ENCODE data around the gene MRTFB. TPM values are rescaled to one million over a fixed set of nuclear protein-coding genes. Genes with fewer than 3 reads are reported as not detected.
"Not testable (repeated sequence)": the region's sequence is repeated elsewhere in the genome, so short reads cannot be mapped to it uniquely, and the experiment has no call there.

MRTFB gene
- total RNA-seq (2014; rRNA removed; shearing (Covaris generic); ENCODE audit: low replicate concordance): 1.9 and 7.7 TPM in 2 replicates

DNA sequence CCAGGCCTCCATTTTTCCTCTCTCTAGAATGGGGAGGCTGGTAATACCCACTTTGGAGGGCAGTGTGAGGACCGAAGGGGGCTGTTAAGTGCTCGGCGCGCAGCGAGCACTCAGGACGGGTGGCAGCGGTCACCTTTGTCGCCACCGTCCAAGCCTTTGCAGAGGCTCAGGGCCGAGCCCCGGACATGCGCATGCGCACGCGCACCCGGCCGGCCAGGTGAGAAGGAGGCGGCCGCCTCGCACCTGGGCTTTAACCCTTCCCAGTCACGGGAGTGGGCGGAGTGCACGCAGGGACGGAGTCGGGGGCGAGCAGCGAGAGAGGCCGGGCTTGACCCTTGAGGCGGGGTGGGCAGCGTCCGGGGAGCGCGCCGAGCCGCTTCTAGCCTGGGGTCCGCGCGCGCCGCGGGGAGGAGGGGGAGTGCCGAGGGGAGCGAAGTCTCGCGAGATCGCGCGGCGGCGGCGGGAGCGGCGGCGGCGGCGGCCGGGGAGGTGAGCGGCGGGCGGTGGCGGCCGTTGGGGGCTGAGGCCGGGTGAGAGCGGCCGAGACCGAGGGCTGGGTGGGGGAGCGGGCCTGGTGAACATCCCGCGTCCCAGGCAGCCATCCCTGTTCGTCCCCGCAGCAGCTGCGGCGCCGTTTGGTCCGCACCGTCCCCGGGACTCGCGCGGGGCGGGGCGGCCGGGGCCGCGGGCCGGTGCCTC is at the start of gene MRTFB:
MRTFB (plus strand) TSS at position 443 of the 699 bp plus-strand sequence. CDS start 69,288 bp downstream, outside the sequence.
- DNase-seq (ENCODE audit: low read depth): peak; percentile 79
- in situ Hi-C loops (cut with HindIII; ENCODE audit: low pct_unique_long_range_greater_than_20kb, low sequenced_read_pairs): no loop called here

DNA sequence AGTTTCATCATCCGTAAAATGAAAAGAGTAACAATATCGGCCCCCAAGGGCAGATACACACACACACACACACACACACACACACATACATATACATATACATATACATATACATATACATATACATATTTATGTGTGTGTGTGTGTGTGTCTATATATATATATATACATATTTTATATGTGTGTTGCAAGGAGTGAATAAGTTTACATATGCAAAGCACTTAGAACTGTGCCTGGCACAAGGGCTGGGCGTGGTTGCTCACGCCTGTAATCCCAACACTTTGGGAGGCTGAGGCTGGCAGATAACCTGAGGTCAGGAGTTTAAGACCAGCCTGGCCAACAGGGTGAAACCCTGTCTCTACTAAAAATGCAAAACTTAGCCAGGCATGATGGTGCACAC is 47.6 kb upstream of the MRTFB start:
- DNase-seq (ENCODE audit: low read depth); in situ Hi-C loops (cut with HindIII; ENCODE audit: low pct_unique_long_range_greater_than_20kb, low sequenced_read_pairs): not testable (repeated sequence)

DNA sequence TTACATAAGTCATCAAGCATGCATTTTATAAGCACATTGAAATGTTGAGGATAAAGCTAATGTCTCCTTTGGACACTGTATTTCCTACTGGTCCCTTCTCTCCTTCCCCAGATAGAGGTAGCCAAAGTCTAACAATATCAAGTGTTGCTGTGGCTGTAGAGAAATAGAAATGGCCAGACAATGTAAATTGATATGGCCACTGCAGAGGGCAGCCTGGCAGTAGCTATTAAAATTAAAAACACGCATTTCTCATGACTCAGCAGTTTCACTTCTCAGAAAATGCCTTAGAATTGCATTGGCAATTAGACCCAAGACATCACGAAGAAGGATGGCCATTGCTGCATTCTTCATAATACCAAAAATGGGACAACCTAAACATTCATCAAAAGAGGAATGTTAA is 46.8 kb upstream of the MRTFB start:
- in situ Hi-C loops (cut with HindIII; ENCODE audit: low pct_unique_long_range_greater_than_20kb, low sequenced_read_pairs): no loop called here
- DNase-seq (ENCODE audit: low read depth): peak; percentile 17

GRCh38 chr16:14026572-14027285 is 44.4 kb upstream of the MRTFB start:
- DNase-seq (ENCODE audit: low read depth): no peak
- in situ Hi-C loops (cut with HindIII; ENCODE audit: low pct_unique_long_range_greater_than_20kb, low sequenced_read_pairs): no loop called here

DNA sequence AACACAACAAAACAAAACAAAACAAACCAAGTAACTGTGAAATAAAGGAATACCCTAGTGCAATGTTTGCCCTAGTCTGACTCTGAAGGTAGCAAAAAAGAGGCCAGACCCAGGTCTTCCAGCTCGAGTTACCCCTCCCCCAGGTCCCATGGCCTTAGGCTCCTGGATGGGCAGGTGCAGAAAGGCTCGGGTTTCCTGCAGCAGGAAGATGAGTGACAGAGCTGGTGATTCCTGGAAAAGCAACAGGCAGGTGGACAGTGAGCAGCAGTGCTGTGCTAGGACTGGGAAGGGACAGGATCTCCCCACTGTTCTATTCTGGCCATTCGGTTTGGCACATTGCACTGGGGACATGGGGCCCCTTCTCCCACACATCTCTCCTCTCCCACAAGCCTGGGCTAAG is 42.9 kb upstream of the MRTFB start:
- DNase-seq (ENCODE audit: low read depth): no peak
- in situ Hi-C loops (cut with HindIII; ENCODE audit: low pct_unique_long_range_greater_than_20kb, low sequenced_read_pairs): no loop called here

DNA sequence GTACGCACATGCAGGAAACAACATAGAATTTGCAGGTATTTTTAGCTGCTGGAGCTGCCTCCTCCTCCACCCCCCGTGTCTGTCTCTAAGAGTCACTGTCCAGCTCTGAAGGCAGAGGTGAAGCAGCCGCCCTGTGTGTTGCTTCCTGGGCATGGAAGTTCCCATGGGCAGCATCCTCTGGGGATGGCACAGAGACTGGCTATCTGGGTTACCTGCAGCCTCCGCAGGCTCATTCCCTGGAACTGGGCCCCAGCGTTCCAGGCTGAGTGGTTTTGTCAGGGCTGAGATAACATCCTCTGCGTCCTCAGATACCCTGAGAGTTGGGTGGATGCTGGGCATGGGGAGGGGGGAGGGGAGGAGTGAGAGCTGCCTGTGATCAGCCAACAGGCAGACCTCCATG is 41.5 kb upstream of the MRTFB start:
- DNase-seq (ENCODE audit: low read depth): no peak
- in situ Hi-C loops (cut with HindIII; ENCODE audit: low pct_unique_long_range_greater_than_20kb, low sequenced_read_pairs): no loop called here

GRCh38 chr16:14035092-14035491 is 36.0 kb upstream of the MRTFB start:
- in situ Hi-C loops (cut with HindIII; ENCODE audit: low pct_unique_long_range_greater_than_20kb, low sequenced_read_pairs): no loop called here
- no peak for DNase-seq (ENCODE audit: low read depth)

- in situ Hi-C loops (cut with HindIII; ENCODE audit: low pct_unique_long_range_greater_than_20kb, low sequenced_read_pairs): no loop called here
- no peak for DNase-seq (ENCODE audit: low read depth)
Observed at GRCh38 chr16:14036889-14037288, 34.2 kb upstream of the MRTFB start.

DNA sequence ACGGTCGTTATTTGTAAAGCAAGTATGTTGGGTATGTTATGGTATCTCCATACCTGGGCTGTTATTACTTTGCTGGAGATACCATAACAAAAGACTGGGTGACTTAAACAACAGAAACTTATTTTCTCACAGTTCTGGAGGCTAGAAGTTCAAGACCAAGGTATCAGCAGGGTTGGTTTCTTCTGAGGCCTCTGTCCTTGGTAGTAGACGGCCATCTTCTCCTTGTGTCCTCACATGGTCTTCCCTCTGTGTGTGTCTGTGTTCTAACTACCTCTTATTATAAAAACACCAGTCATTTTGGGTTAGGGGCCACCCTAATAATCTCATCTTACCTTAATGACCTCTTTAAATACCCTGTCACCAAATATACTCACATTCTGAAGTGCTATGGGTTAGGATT is 33.2 kb upstream of the MRTFB start:
- in situ Hi-C loops (cut with HindIII; ENCODE audit: low pct_unique_long_range_greater_than_20kb, low sequenced_read_pairs): no loop called here
- DNase-seq (ENCODE audit: low read depth): no peak

GRCh38 chr16:14041164-14041563 is 30.0 kb upstream of the MRTFB start:
- DNase-seq (ENCODE audit: low read depth): no peak
- in situ Hi-C loops (cut with HindIII; ENCODE audit: low pct_unique_long_range_greater_than_20kb, low sequenced_read_pairs): no loop called here

GRCh38 chr16:14042706-14043105 is 28.4 kb upstream of the MRTFB start:
- in situ Hi-C loops (cut with HindIII; ENCODE audit: low pct_unique_long_range_greater_than_20kb, low sequenced_read_pairs): no loop called here
- DNase-seq (ENCODE audit: low read depth): no peak

GRCh38 chr16:14043278-14043677 is 27.8 kb upstream of the MRTFB start:
- in situ Hi-C loops (cut with HindIII; ENCODE audit: low pct_unique_long_range_greater_than_20kb, low sequenced_read_pairs): no loop called here
- no peak for DNase-seq (ENCODE audit: low read depth)

- no peak for DNase-seq (ENCODE audit: low read depth)
- in situ Hi-C loops (cut with HindIII; ENCODE audit: low pct_unique_long_range_greater_than_20kb, low sequenced_read_pairs): no loop called here
Observed at GRCh38 chr16:14043793-14044192, 27.3 kb upstream of the MRTFB start.

GRCh38 chr16:14047121-14047859 is 23.8 kb upstream of the MRTFB start:
- DNase-seq (ENCODE audit: low read depth); in situ Hi-C loops (cut with HindIII; ENCODE audit: low pct_unique_long_range_greater_than_20kb, low sequenced_read_pairs): not testable (repeated sequence)

- peak; percentile 67 for DNase-seq (ENCODE audit: low read depth)
- in situ Hi-C loops (cut with HindIII; ENCODE audit: low pct_unique_long_range_greater_than_20kb, low sequenced_read_pairs): no loop called here
Observed at GRCh38 chr16:14050291-14051027, 20.7 kb upstream of the MRTFB start.

DNA sequence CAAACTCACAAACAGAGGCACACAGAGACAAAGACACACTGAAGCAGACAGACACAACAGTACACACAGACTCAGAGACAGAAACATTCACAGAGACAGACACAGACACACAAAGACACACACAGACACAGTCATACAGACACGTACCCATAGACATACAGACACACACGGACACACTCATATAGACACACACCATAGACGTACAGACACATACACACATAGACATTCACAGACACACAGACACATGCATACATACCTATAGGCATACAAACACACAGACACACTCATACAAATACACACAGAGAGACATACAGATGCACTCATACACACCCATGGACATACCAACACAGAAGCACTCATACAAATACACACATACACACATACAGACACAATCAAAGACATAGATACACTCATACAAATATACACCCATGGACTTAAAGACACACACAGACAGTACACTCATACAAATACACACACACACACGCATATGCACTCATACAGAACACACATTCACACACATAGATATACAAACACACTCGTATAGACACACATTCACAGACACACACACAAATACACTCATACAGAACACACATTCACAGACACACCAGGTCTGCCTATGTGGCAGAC is 19.9 kb upstream of the MRTFB start:
- DNase-seq (ENCODE audit: low read depth): no peak
- in situ Hi-C loops (cut with HindIII; ENCODE audit: low pct_unique_long_range_greater_than_20kb, low sequenced_read_pairs): no loop called here

DNA sequence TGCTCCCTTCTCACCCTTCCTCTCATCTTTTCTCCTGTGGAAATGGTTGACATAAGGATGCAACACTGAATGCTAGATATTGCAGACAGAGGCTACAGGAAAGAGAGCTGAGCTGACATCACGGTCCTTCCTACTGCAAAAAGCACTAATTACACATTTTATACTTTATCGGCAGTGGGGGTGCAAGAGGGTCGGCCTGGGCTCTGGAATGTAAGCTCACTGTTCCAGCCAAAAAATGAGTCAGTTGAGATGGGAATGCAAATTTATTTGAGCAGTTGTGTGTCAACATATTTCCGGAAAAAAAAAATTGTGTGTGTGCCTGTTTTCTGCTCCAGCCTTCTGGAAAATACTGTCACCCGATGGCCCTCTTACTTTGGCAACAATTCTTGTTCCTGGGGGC is 14.1 kb upstream of the MRTFB start:
- in situ Hi-C loops (cut with HindIII; ENCODE audit: low pct_unique_long_range_greater_than_20kb, low sequenced_read_pairs): no loop called here
- no peak for DNase-seq (ENCODE audit: low read depth)

DNA sequence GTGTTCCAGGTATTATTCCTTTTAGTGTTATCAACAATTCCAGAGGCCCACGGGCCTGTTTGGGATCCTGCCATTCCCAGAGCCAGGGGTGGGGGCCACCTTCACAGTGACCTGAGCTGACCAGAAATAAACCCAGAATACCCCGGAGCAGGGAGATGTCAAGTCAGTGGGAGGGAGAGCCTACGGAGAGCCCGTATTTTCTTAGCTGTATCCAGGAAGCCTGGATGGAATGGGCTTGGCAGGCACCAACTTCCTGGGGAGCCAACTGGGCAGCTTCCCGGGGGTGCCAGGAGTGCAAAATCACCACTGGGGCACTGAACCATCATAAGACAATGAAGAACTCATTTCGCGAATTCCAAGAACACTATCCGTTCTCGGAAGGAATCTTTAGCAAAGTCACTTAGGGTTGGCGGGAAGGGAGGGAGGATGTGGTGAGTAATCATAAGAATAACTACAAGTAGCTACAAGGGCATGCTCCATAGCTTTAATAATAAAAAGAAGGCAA is 13.2 kb upstream of the MRTFB start:
- in situ Hi-C loops (cut with HindIII; ENCODE audit: low pct_unique_long_range_greater_than_20kb, low sequenced_read_pairs): no loop called here
- no peak for DNase-seq (ENCODE audit: low read depth)

All from Caki2 (cell line).